Ureter (tissue), 1 donor: ENCODE data around the gene DGKH. TPM values are rescaled to one million over a fixed set of nuclear protein-coding genes. Genes with fewer than 3 reads are reported as not detected.
"Not testable (repeated sequence)": the region's sequence is repeated elsewhere in the genome, so short reads cannot be mapped to it uniquely, and the experiment has no call there.

Experiments used
- DNase-seq: peaks from one replicate; pipeline ENCODE4 v3.0.0-alpha.2; 2020; ENCODE audit warnings: low spot score
- total RNA-seq: library from RNA; stranded (reverse); gene quantifications from one replicate; pipeline ENCODE4 v1.2.4, GENCODE V29; 2023
- donor health status: DM: yes; HTN: yes; CAD: no.

DGKH gene
- total RNA-seq, 1 donor from 2014 or later, result 77.7 TPM

DNA sequence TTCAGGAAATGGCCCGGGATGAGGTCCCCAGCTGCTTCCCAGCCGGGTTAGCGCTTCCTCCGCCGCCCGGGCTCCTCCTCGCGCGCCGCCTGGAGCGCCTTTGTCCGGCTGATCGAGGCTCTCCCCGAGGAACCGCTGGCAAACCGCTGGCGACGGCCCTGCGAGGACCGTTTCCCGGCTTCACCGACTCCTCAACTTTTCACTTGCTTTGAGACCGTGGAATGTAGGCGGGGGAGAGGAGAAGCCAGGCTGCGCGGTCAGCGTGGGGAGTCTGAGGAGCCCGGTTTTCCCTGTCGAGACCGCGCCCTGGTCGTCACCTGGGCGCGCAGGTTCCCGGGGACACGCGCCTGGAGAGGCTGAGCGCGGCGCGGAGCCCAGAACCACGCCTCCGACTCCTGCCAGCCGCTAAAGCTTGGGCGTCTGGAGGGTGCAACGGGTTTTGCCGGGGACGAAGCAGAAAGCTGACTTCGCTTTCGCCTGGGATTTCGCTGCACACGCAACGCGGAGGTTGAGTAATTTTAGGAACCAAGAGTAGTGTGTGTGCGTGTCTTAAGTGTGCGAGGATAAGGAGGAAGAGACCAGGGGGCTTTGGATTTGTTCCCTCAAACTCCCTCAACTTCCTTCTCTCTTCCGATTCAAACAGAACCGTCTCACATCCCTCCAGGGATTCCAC, 7.3 kb upstream of the DGKH start:
- DNase-seq, result peak; percentile 65

DNA sequence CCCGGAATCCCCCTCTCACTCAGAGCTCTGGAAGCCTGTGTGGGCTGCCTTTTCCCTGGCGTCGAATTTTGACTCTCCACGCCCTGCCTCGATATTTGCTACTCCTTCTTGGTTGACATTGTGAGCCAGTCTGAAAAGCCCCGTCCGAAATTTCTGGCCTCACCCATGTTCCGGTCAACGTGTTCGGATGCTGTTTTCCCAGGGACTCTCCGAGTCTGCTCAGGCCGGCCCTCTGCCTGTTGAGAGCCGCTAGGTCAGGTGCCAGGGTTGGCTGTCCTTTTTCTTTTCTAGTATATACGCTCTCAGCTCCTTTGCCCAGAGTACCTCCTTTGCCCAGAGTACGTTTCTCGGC, 6.8 kb upstream of the DGKH start:
- peak; percentile 70 for DNase-seq

DNA sequence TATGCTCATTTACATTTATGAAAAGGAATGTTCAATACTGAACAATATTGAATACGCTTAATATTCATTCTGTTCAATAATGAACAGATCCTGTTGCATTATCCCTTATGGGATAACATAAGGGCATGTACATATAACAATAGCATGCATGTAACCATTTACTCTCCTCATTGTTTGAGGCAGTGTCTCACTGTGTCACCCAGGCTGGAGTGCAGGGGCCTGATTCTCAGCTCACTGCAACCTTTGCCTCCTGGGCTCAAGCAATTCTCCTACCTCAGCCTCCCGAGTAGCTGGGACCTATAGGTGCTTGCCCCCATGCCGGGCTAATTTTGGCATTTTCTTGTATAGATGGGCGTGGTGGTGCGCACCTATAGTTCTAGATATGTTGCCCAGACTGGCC, 4.8 kb upstream of the DGKH start:
- DNase-seq, result no peak

DNA sequence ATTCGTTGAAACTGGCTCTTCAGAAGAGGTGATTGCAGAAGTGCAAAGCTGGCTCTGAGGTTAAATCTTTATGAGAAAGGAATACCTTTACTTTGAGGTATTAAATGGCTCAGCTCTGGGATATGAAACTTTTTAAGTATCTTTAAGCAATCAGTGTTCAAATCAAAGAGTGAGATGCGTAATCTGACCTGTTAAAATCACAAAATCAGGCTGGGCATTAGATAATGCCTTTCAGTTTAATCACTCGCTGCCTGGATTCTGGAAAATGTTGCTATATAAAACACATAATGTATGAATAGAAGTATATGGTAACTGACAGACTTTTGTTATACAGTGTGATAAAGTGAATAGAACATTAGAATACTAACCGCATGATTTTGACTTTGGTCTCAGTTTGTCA, 2.0 kb upstream of the DGKH start:
- DNase-seq, result no peak

DNA sequence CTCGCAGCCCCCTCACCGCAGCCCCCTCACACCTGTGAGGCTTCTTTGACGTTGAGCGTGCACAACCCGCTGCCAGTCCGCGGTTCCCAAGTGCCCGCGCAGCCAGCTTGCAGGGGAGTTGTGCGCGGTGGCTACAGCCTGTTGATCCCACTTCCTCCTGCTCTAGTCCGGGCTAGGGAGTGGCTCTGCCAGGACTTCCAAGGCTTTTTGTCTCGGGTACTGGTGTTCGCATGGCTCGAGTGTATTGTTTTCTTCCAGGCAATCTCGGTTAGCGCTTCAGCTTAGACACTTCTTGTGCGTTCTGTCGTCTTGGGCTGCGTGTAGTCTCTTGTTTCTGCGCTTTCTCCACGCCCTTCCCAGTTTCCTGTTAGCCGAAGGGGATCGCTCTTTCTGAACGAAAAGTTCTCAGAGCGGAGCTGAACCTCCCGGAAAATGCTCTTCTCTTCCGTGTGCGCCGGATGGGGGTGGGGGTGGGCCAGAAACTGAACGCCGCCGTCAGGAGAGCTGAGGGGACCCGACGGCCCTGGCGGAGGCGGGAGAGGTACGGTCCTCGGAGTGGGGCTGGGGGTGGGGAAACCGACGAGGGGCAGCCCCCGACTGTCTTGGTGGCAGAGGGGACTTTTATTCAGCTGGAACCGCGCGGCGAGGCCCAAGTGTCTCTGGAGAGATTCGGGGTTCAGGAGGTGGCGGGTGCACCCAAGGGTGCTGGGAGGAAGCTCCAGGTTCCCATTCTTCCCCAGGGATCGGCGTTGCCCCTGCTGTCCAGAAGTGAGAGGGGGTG, 697 bp upstream of the DGKH start:
- peak; percentile 64 for DNase-seq

DNA sequence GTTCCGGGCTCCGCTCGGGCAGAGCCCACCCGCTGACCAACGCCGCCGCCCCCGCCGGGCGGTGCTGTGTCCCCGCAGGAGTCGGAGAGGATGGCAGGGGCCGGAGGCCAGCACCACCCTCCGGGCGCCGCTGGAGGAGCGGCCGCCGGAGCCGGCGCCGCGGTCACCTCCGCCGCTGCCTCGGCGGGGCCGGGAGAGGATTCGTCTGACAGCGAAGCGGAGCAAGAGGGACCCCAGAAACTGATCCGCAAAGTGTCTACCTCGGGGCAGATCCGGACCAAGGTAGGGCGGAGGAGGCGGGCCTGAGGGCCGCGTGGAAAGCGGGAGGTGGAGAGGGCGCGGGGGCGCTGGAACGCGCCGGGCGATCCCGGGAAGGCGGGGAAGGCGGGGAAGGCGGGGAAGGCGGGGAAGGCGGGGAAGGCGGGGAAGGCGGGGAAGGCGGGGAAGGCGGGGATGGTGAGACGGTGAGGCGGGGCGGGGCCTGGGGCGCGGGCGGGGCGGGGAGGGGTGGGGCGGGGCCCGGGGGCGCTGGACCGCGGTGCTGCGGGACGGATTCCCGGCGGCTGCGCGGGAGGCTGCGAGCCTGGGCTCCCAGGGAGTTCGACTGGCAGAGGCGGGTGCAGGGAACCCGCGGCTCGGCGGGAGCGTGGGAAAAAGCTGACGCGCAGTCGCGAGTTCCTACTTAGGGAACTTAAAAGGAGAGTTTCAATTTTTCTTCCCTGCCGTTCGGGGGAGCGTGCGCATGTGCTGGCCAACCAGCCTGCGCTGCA, 421 bp downstream of the DGKH start:
- DNase-seq, result peak; percentile 85

DNA sequence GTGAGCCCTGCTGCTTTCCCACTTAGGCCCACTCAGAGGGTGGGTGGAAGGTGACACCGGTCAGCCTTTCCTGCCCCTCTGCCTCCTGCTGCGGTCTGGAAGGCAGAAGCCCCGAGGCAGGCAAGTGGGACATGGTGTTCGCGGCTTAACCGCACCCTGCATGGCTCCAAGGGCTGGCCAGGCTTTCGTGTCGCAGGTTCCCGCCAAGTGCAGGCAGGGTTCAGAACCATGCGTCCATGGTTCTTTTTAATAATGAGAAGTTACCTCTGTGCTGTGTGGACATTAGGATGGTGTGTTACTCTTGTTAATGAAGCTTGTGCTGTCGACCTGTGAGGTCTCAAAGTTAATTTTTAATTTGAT, 986 bp downstream of the DGKH start:
- no peak for DNase-seq

DNA sequence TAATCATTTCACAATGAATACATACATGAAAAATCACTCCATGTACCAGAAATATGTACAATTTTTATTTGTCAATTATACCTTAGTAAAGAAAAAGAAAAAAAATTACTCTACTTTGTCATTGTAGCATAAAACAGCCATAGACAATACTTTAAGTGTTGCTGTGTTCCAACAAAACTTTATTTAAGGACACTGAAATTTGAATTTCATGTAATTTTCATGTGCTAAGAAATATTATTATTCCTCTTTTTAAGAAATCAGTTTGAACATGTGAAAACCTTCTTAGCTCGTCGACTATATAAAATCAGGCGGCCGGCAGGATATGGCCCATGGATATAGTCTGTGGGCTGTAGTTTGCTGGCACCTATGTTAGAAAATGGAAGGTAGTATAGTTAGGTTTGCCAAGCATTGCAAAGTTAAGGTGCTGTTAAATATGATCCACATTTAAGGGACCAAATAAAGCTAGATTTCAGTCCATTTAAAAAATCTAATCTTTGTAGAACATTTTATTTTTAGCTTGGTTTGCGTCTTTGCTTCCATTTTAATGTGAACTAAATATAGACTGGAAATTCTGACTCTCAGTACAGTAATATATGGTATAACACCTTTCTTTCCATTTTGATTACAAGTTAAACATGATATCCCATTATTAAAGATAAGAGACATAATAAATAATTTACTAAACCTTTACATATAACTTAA, 6.5 kb downstream of the DGKH start:
- DNase-seq, result no peak

DNA sequence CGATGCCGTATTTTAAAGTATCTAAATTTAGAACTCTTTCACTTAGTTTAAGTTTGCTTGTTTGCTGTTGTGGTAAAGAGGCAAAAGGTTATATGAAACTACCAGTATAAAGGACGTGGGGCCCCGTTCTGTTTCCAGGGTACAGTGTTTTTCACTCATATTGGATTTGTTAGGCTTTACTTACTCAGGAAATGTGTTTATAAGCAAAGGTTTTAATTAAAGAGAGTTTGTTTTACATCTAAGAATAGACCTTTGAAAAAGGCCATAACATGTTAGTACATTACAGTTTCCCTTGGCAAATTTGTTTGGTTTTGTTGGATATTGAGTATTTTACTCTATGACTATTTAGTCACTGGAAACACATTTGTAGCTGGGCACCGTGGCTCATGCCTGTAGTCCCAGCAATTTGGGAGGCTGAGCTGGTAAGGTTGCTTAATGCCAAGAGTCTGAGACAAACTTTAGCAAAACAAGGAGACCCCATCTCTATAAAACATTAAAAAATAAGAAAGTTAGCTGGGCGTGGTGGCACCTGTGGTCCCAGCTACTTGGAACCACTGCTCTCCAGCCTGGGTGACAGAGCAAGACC, 7.1 kb downstream of the DGKH start:
- DNase-seq, result no peak

DNA sequence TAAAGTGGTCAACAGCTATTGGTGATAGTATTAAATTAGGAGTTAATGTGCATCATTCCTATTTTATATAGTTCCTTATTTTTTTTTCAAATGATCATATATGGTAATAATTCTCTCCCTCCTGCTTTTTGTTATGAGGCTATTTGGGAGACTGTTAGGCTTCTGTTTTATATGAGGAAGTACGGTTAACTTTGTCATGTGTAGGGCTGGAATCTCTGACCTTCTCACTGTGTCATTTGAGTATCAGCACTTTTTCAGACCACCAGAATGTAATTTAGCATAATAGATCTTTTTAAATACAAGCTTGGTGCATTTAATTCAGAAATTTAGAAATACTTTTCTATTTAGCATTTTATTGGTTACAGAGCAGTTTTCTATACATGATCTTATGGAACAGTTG, 7.7 kb downstream of the DGKH start:
- DNase-seq, result no peak

DNA sequence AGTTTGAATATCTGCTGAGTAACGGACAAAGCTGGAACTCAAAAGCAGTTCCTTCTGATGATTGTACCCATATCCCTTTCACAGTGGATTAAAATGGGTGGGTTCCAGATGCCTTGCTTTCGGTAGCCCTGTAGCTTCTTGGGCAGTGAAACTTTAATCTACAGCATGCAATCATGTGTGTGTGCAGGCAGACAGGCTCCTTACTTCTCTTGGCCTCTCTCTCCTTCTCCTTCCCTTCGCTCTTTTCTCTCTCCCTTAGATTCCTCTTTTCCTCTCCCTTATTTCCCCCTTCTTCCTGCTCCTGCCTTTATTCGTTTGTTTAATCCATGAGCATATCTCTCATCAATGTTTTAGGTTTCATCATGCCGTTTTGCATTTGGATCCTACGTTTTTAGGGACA, 8.1 kb downstream of the DGKH start:
- no peak for DNase-seq

DNA sequence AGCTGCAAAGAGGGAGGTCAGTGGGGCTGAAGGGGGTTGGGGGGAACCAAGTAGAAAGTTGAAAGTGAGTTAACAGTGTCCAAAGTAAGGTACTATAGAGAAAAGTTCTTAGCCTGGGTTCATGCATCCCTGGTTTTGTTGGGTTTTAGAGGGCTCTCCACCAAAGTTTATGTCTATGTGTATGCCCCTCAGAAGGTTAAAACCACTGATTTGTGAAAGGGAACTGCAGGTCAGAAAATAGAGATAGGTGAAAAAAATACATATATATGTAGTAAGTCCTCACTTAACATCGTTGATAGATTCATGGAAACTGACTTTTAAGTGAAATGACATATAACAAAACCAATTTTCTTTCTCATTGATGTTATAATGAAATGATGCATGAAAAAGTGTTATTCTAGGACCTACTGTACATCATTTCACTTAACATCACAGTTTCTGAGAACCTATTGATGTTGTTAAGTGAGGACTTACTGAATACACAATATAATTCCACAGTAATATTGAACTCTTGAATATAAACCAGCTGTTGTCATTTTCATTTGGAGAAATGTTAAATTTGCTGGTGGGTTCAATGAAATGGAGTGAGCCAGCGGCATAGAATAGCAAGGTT, 9.6 kb downstream of the DGKH start:
- DNase-seq, result no peak

DNA sequence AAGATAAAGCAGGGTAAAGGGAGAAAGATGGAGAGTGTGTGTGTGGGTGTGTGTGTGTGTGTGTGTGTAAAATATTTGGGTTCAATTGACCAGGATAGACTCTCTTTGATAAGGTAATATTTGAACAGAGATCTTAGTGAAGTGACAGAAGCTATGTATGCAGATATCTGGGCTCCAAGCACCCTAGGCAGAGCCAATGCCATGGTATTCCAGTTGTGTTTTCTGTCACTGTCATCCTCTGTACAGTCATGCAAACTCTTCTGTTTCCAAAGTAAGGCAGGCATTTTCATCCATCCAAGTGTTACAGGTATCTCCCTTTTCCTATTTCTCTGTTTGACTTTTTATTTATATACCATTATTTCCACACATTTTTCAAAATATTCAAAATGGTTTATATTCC, 13.5 kb downstream of the DGKH start:
- no peak for DNase-seq

DNA sequence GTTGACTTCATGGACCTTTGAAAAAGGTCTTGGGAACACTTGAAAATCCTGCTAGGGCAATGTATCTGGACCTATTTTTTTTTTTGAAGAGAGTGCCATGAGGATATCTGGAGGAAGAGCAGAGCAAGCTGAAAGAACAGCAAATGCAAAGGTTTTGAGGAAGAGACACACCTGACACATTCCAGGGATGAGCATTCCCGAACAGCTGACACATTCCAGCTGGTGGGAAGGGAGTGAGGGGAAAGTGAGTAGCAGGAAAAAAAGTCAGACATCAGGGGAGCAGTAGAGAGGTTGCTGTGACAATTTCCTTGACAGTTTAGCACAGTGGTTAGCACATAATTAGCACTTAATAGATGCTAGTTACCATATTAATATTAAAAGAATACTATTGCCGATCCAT, 14.7 kb downstream of the DGKH start:
- DNase-seq, result no peak

DNA sequence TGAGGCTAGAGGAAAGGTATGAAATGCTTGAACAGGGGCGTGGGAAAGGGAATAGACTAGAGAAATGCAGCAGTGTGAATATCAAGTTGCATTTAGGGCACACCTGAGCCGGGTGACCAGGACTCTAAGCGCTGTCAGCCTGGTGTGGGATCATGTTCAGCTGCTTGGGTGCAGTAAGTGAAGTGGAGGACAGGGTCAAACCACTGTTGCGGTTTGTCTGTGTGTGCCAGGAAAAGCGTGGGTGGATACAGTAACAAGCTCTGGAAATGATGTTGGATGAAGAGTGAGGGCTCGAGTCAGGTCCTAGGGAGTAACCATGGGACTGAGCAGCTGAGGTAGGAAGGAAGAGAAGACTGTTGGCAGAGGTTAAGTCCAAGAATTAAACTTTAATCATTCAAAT, 15.8 kb downstream of the DGKH start:
- no peak for DNase-seq

DNA sequence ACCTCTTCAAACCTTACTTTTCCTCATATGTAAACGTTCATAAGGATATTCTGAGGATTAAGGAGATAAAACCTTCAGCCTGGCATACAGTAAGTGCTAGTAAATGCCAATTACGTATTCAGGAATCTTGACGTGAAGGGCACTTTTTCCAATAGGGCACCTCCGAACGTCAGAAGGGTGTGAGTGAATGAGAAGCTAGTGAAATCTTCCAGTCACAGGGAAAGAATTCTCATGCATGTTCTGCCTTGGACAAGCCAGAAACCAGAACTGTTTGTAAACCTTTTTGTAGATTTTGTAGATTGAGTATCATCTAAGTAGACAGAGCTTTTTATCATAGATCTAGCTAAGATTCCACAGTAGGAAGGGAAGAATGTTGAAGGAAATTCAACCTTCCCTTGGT, 16.5 kb downstream of the DGKH start:
- no peak for DNase-seq

DNA sequence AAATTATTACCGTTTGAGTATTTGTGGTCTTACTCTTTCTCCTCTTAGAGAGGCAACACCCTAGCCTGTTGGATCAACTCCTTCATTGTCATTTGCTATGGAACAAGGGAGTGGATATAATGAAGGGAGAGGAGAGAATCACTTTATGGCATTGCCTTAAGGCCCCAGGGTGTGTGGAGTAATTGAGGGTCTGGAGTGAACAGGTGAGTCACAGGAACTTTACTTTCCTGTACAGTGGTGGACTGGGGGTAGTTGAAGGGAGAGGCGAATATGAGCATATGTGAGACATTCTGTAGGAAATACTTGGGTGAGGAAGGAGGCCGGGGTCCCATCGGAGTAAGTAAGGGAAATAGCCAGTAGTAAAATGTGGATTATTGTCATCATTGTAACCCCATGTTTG, 17.0 kb downstream of the DGKH start:
- no peak for DNase-seq

DNA sequence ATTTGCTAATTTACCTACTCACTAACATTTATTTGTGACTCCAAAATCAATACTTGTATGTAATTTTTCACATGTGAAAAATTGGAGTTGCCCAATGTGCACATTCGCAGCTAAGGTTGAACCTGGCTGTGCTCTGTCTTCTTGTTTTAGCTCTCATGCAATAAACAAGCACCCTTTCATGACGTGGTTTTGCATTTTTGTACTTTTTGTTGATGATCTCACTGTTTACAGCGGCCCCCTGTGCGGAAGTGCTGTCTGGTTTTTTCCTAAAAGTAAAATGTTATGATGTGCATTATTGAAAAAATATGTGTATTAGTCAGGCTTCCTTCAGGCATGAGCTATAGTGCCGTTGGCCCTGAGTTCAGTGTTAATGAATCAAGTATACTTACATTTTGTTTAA, 18.1 kb downstream of the DGKH start:
- DNase-seq, result no peak

DNA sequence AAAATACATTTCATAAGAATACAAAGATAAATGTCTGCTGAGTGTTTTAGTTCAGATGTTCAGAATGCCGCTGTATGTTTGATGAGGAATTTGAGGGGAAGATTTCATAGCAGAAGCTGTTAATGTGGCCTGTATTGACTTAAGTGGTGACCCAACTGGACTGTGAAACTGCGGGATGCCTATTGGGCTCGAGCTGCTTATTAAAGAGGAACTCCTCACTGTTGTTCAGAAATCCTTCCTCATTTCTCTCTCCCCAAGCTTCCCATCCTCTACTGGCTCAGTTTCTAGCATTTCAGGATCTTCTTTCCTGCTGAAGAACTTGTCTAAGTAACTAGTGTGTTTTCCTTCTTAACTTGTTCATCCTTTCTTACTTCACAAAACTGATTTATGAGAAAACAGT, 20.4 kb downstream of the DGKH start:
- DNase-seq, result no peak

DNA sequence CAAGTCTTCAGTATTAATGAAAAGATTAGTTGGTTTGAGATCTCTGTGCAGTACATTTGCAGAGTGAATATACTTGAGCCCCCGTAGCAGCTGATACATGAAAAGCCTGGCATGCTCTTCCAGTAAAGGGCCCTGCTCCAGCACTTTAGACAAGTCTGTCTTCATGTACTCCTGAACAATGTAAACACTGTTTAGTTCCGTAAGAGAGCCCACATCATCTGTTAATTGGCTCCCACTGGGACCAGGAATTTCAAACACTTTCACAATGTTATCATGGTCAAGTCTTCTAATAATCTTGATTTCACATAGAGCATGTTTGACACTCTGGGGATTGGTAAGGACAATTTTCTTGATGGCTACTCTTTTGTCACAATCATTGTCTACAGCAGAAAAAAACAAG, 22.2 kb downstream of the DGKH start:
- not testable (repeated sequence) for DNase-seq

DNA sequence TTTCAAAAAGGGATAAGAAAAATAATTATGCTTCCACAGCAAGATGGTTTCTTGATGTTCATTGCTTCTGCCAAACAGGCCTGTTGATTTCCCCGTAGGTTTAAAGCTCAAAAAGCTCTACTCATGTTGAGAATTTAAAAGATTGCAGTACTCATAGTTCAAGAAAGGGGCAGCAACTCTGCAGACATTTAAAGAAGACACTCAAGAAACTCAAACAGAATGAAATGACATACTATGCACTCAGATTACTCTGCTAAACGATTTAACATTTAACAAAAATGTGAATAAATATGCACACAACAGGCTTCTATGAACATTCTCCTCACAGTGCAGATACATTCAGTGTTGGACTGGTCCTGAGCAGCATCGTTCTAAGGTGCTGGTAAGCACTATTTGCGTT, 22.7 kb downstream of the DGKH start:
- not testable (repeated sequence) for DNase-seq
